ENCODE data around the gene MPRIP. TPM values are rescaled to one million over a fixed set of nuclear protein-coding genes. Genes with fewer than 3 reads are reported as not detected.

Gene MPRIP
- total RNA-seq, 4 donors from 2014 or later: 130 to 244 (median 155) TPM

DNA sequence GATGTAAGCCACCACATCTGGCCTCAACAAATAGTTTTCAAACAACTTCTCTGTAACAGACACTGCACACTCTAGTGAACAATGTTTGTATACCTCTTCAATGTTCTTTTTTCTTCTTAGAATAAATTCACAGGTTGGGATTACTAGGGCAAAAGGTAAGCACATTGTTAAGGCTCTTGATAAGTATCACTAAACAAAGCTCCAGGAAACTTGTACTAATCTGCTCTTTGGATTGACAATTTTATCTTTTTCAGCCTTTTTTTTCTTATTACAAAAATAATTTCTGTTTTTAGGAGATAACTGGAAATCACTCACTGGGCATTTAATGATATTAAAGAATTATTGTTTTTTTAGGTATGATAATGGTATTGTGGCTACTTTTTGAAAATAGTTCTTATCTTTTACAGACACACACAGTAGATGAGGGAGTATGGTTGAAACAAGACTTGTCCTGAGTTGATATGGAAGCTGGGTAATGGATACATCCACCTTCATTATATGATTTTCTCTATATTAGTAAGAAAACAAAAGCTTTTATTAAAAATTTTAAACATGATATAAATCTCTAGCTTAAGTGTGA lies 7.7 kb upstream of the MPRIP start:
- H3K9me3 ChIP-seq: no peaks in the 10 kb centered on the region
- peaks cover 7 to 14% of the 10 kb centered on the region in 2 donors for H3K4me1 ChIP-seq
- no peaks in the 10 kb centered on the region for H3K36me3 ChIP-seq
- intact Hi-C loops (cut with DNase I): no loop called here
- TF ChIP-seq, protein P1, sequence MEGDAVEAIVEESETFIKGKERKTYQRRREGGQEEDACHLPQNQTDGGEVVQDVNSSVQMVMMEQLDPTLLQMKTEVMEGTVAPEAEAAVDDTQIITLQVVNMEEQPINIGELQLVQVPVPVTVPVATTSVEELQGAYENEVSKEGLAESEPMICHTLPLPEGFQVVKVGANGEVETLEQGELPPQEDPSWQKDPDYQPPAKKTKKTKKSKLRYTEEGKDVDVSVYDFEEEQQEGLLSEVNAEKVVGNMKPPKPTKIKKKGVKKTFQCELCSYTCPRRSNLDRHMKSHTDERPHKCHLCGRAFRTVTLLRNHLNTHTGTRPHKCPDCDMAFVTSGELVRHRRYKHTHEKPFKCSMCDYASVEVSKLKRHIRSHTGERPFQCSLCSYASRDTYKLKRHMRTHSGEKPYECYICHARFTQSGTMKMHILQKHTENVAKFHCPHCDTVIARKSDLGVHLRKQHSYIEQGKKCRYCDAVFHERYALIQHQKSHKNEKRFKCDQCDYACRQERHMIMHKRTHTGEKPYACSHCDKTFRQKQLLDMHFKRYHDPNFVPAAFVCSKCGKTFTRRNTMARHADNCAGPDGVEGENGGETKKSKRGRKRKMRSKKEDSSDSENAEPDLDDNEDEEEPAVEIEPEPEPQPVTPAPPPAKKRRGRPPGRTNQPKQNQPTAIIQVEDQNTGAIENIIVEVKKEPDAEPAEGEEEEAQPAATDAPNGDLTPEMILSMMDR (IDR thresholded peaks at IDR 0.05): no peak
- TF ChIP-seq POLR2A (IDR thresholded peaks at IDR 0.05): no peak
- no peak overlapping the region for H3K4me3 ChIP-seq (replicated peaks in 1 of 3)
- no peaks in the 10 kb centered on the region for H3K27me3 ChIP-seq
- H3K27ac ChIP-seq: no peak overlapping the region
- DNase-seq: no peak

DNA sequence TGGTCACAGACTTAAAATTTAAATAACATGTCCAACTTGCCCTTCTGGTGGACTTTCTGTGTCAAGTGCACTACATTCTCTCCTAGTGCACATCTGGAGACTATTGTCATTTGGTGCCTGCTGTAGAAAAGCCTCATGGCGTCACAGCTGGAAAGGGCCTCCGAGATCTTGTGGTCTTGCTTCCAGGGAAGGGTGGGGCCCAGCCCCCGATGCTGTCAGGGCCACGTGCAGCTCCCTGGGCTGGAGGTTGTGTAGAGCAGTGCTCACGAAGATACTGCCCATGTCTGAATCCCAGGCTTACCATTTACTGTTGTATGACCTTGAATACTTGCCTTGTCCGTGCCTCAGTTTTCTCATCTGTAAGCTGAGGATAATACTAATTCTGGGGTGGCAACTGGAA lies 6.8 kb upstream of the MPRIP start:
- Histone ChIP-seq H3K27ac (no peak overlapping the region), H3K4me3 (replicated peaks in 1 of 3) (no peak overlapping the region), H3K4me1 (peaks cover 7 to 10% of the 10 kb centered on the region in 2 donors), H3K27me3 (no peaks in the 10 kb centered on the region), H3K36me3 (no peaks in the 10 kb centered on the region), H3K9me3 (no peaks in the 10 kb centered on the region)
- DNase-seq: no peak
- intact Hi-C loops (cut with DNase I): no loop called here
- 68 to 81% methylated on average over 6 of the region's 6 CpGs for WGBS, 2 donors
- TF ChIP-seq, protein P1 (IDR thresholded peaks at IDR 0.05): no peak
- TF ChIP-seq POLR2A (IDR thresholded peaks at IDR 0.05): no peak

DNA sequence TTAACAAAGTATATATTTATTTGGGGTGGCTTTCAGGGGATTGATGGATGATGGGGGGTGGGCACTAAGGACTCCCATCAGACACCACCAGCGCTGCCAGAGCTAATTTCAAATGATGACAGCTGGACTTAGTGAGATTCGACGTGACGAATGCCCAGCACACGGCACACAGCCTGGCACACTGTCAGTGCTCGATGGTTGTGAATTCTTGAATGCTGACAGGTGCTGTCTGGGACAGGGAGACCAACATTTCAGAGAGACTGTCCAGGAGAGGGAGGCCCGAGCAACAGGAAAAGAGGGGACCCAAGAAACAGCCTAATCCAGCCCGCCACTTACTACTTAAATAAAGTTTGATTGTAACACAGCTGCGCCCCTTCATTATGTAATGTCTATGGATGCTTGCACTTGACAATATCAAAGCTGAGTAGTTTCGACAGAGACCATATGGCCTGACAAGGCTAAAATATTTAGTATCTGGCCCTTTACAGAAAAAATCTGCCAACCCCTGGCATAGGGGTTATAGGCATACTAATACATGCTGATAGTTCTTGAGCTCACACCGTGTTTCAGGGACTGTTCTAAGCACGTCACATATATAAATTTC lies 6.2 kb upstream of the MPRIP start:
- TF ChIP-seq POLR2A (IDR thresholded peaks at IDR 0.05): no peak
- TF ChIP-seq, protein P1 (IDR thresholded peaks at IDR 0.05): no peak
- Histone ChIP-seq H3K4me1 (peaks cover 7 to 10% of the 10 kb centered on the region in 2 donors), H3K27me3 (no peaks in the 10 kb centered on the region), H3K36me3 (no peaks in the 10 kb centered on the region), H3K27ac (no peak overlapping the region), H3K9me3 (no peaks in the 10 kb centered on the region), H3K4me3 (replicated peaks in 1 of 3) (no peak overlapping the region)
- DNase-seq: no peak
- intact Hi-C loops (cut with DNase I): no loop called here
- 90 to 91% methylated on average over 12 of the region's 12 CpGs for WGBS, 2 donors

DNA sequence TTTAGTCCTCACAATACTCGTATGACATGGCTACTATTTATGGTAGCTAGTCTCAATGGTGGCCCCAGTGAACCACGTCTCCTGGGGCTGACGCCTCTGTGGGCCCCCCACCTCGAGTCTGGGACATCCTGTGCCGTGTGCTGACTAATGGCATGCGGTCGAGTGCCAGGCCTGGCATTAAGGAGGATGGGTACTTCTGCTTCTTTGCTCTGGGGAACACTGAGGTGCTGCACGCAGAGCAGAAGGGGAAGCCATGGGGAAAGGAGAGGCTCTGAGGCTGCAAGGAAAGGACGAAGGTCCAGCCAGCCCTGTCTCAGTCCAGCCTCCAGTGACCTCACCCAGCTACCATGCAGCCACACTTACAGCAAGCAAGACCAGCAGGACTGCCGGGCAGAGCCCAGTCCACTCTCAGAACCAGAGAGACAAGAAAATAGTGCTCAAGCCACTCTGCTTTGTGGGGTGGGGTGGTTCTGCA lies 5.7 kb upstream of the MPRIP start:
- WGBS, 2 donors: 73 to 80% methylated on average over 9 to 10 of the region's 10 CpGs
- Histone ChIP-seq H3K27me3 (no peaks in the 10 kb centered on the region), H3K4me1 (peaks cover 7 to 14% of the 10 kb centered on the region in 2 donors), H3K36me3 (no peaks in the 10 kb centered on the region), H3K9me3 (no peaks in the 10 kb centered on the region), H3K4me3 (replicated peaks in 1 of 3) (no peak overlapping the region), H3K27ac (no peak overlapping the region)
- intact Hi-C loops (cut with DNase I): no loop called here
- TF ChIP-seq, protein P1 (IDR thresholded peaks at IDR 0.05): no peak
- no peak for TF ChIP-seq POLR2A (IDR thresholded peaks at IDR 0.05)
- DNase-seq: peak in 1 of 2 donors; percentile 12

DNA sequence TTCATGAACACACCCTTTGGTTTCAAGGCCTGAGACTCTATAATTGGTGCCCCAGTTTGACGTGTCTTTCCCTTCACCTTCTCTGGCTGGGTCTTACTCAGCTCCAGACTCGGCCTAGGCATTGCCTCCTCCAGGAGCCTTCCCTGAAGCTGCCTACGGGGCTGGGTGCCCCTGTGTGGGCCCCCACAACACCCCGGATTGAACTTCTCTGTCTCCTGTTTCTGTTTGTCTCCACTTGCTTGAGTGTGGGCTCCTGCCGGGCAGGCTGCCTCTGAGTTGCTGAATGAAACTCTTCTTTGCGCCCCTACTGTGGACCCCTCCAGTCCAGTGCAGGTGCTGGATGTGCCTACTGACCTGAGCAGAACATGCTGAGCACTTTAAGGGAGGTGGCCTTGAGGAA lies 2.3 kb upstream of the MPRIP start:
- 87 to 88% methylated on average over 6 of the region's 6 CpGs for WGBS, 2 donors
- Histone ChIP-seq H3K27ac (no peak overlapping the region), H3K27me3 (no peaks in the 10 kb centered on the region), H3K36me3 (no peaks in the 10 kb centered on the region), H3K9me3 (no peaks in the 10 kb centered on the region), H3K4me1 (peaks cover 17 to 22% of the 10 kb centered on the region in 2 donors), H3K4me3 (replicated peaks in 1 of 3) (no peak overlapping the region)
- TF ChIP-seq POLR2A (IDR thresholded peaks at IDR 0.05): no peak
- TF ChIP-seq, protein P1 (IDR thresholded peaks at IDR 0.05): no peak
- intact Hi-C loops (cut with DNase I): no loop called here
- no peak for DNase-seq
